Esophagus mucosa (tissue), 1 donor: Measurements from ENCODE around the gene IGFBPL1. TPM values are rescaled to one million over a fixed set of nuclear protein-coding genes. Genes with fewer than 3 reads are reported as not detected.
"Not testable (repeated sequence)": the region's sequence is repeated elsewhere in the genome, so short reads cannot be mapped to it uniquely, and the experiment has no call there.

Experiments
- ATAC-seq: fragments of 200-7000 bp; cut with Tn5 transposase; one replicate; pipeline ENCODE4 v1.9.1; 2020
- total RNA-seq: library from RNA; stranded (reverse); gene quantifications from one replicate; pipeline ENCODE4 v1.2.4, GENCODE V29; 2023
- donor health status: DM: yes; HTN: yes; CAD: no.

The IGFBPL1 gene
- total RNA-seq, 1 donor from 2014 or later, result not detected

GRCh38 chr9:38431116-38431515 is 6.9 kb upstream of the IGFBPL1 start:
- no peak for ATAC-seq

DNA sequence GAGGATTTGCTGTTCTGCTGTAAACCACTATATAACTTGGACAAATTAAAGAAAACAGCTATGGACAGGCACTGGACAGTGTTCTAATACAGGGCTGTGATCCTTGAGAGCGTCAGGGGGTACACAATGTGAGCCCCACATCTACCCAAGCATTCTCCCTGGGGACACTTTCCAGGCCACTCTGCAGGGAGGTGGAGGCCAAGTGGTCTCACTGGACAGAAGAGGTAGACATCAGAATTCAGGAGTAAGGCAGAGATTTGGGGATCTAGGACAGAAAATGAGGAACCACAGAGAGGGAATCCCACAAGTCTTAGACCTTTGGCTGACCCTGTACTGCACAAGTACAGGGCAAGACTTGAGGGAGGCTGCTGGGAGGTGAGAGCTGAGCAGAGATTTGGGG is 3.8 kb upstream of the IGFBPL1 start:
- no peak for ATAC-seq

DNA sequence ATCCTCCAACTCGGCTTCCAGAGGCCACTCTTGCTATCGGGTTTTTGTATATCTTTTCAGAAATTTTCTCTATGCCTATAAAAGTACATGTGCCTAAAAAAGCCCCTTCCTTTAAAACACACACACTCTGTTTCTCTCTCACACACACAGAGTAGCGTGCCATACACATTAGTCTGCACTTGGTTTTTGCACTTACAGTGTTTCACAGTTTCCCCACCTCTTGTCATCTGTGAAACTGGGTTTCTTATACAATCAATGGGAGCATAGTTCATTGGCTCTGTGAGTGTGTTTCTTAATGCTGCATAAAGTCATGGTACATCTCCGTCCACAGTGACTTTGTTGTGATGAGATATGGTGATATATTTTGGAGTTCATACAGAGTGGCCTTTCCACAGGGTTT is 664 bp upstream of the IGFBPL1 start:
- no peak for ATAC-seq

GRCh38 chr9:38423273-38423972 is 831 bp downstream of the IGFBPL1 start:
- ATAC-seq, result no peak

- no peak for ATAC-seq
Observed at GRCh38 chr9:38422555-38423260, 1.5 kb downstream of the IGFBPL1 start.

- no peak for ATAC-seq
Observed at GRCh38 chr9:38421498-38422211, 2.6 kb downstream of the IGFBPL1 start.

GRCh38 chr9:38419181-38419580 is 5.1 kb downstream of the IGFBPL1 start:
- ATAC-seq, result no peak

DNA sequence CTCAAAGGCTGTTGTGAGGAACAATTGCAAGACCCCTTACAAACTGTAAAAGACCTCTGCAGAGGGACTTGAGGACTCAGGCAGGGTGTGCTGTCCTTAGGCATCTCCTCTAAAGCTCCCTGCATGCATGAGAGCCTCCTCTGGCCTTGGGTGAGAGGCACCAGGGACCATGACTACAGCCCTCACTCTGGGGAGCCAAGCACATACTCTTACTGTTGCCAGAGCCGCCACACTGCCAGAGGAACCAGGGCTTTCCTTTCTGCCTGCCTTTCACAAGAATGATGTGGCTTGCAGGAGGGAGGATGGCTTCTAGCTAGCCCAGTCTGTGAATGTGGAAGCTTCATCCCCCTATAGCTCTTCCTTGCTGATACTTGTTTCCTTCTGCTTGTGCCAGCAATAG is 5.9 kb downstream of the IGFBPL1 start:
- no peak for ATAC-seq

DNA sequence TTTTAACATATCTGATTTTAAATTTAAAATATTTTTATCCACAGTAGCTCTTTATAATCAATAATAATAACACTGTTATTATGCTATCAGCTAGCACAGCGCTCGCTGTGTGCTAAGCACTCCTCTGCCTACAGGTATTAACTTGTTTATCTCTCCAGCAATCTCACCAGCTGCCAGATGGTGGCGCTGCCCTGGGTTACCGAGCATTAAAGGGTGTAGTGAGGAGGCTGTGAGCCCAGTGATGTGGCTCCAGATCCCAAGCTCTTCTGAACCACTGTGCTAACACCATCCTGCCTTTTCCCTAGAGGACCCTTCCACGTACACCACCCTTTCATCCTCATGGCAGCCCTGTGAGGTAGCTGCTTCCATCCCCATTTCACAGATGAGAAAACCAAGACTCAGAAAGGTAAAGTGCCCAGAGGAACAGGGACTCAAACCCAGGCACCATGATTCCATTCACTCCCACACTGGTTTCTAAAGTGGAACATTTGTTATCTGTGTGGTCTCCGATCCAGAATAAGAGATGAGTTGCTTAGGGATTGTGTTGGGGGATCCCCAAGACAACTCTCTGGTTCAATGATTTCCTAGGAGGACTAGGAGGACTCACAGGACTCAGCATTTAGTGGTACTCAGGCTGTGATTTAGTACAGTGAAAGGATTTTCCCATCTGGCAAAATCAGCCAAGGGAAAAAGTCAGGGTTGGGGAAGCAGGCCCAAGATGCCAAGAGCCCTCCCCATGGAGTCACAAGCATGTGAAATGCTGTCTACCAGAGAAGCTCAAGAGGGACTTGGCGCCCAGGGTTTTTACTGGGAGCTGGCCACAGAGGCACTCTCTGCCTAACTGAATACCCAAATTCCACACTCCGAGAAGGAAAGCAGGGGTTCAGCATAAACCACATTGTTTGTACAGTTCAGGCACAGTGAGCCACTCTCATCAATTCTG is 7.0 kb downstream of the IGFBPL1 start:
- ATAC-seq, result no peak

GRCh38 chr9:38416461-38416860 is 7.8 kb downstream of the IGFBPL1 start:
- ATAC-seq, result no peak

DNA sequence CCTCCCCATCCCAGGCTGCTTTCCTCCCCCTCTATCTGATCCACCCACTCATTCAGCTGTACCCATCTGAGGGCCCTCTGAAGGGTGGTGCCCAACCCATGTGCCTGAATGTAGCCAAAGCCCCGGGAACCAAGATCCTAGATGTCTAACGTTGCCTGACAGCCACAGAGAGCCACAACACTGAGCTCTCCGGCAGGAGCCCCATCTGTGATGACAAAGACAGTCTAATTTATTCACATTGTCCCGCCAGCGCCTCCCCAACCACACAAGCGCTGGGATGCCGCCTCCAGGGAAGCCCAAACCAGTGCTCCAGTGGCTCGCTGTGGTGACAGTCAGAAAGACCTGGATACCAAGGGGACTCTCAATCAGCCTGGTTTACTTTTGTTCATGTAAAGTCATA is 8.4 kb downstream of the IGFBPL1 start:
- no peak for ATAC-seq

- ATAC-seq, result no peak
Observed at GRCh38 chr9:38414040-38414723, 10.1 kb downstream of the IGFBPL1 start.

DNA sequence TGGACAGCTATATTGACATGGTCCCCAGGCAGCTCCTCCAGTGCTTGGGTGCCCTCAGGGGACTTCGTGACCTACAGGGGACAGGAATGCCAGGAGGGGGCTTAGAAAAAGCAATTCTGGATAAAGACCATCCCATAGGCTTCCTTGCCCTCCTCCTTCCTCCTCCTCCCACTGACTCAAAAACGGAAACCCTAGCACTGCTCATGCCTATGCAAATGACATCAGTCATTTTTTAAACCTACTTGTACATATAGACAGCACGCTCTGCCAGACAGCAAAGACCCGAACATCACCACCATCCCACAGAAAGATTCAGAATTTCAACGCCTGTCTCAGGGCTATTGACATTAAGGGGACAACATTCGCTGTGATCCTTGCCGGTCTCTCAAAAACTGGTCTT is 11.0 kb downstream of the IGFBPL1 start:
- ATAC-seq, result no peak

DNA sequence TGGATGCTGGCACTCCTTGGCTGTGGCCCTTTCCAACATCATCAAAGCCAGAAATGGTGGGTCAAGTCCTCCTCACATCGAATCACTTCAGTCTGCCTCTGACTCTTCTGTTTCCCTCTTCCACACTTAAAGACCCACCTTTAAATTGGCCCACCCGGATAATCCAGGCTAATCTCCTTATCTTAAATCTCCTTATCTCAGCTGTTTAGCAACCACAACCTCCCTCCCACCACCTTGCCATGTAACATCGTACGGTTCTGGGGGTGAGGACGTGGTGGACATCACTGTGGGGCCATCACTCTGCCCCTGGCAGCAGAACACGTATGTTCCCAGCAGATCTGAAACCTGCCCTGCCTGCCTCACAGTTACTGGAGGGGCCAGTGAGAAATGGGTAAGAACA is 11.5 kb downstream of the IGFBPL1 start:
- ATAC-seq, result no peak

GRCh38 chr9:38408719-38409118 is 15.5 kb downstream of the IGFBPL1 start:
- no peak for ATAC-seq

GRCh38 chr9:38406476-38407186 is 17.6 kb downstream of the IGFBPL1 start:
- ATAC-seq, result no peak

DNA sequence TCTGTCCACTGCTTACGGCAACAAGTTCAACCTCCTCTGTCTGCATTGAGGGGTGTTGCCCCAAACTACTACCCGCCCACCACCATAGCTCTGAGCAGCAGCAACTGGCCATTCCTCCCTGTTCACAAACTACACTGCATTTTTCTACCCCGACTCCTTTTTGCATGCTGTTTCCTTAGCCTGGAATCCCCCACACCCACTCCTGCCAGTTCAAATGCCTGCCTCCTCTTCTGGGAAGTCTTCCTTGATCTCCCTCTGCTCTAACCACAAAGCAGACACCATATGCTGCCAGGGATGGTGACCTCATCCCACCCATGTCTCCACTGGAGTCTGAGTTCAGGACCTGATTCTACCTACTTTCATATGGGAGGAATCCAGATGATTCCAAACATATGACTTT is 18.5 kb downstream of the IGFBPL1 start:
- ATAC-seq, result no peak

DNA sequence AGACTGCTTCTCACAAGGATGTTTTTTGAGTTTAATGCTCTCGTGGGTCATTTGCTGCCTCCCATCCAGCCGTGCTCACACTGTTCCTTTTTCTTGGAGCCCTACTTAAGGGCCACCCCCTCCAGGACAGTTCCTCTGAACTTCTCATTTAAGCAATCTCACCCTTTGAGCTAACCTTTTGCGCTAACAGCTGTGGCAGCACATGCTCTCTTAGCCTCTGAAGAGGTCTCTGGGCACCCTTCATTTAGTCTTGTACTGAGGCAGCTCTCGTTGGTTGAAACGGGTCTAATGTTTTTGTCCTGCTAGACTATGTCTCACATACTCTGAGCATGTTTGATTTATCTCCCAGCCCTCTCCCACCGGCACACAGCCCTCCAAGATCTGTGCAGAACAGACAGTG is 19.9 kb downstream of the IGFBPL1 start:
- ATAC-seq, result no peak

DNA sequence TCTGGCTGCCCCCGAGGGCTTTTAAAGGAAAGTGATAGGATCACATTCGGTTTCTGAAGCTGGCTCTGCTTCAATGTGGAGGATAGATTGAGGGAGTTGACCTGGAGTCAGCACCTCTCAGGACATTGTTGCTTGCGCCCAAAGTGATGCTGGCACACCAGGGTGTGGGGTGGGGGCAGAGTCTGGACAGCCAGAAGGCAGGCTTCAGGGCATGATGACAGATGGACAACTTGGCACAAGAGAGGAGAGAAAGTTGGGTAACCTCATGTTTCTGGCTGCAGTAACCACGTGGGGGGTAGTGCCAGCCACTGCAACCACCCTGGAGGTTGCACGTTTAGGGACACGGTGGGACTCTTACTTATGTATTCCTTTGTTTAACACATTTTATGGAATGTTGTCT is 22.3 kb downstream of the IGFBPL1 start:
- ATAC-seq, result no peak

DNA sequence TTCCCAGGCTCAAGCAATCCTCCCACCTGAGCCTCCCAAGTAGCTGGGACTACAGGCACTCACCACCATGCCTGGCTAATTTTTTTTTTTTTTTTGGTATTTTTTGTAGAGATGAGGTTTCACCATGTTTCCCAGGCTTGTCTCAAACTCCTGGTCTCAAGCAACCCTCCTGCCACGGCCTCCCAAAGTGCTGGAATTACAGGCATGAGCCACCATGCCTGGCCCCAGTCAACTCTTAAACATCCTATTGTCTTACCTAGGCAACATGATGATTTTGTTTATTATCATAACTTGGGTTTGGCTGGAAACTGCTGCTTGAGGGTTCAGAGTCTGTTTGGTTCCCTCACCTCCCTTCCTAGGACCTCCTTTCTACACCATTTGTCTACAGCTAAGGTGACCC is 25.1 kb downstream of the IGFBPL1 start:
- not testable (repeated sequence) for ATAC-seq

DNA sequence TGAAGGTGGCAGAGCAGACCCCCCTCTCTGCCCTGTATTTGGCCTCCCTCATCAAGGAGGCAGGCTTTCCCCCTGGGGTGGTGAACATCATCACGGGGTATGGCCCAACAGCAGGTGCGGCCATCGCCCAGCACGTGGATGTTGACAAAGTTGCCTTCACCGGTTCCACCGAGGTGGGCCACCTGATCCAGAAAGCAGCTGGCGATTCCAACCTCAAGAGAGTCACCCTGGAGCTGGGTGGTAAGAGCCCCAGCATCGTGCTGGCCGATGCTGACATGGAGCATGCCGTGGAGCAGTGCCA is 27.9 kb downstream of the IGFBPL1 start:
- no peak for ATAC-seq
